ENCODE data around the gene TMC2.
"Not testable (repeated sequence)": the region's sequence is repeated elsewhere in the genome, so short reads cannot be mapped to it uniquely, and the experiment has no call there.

TMC2 gene, protein sequence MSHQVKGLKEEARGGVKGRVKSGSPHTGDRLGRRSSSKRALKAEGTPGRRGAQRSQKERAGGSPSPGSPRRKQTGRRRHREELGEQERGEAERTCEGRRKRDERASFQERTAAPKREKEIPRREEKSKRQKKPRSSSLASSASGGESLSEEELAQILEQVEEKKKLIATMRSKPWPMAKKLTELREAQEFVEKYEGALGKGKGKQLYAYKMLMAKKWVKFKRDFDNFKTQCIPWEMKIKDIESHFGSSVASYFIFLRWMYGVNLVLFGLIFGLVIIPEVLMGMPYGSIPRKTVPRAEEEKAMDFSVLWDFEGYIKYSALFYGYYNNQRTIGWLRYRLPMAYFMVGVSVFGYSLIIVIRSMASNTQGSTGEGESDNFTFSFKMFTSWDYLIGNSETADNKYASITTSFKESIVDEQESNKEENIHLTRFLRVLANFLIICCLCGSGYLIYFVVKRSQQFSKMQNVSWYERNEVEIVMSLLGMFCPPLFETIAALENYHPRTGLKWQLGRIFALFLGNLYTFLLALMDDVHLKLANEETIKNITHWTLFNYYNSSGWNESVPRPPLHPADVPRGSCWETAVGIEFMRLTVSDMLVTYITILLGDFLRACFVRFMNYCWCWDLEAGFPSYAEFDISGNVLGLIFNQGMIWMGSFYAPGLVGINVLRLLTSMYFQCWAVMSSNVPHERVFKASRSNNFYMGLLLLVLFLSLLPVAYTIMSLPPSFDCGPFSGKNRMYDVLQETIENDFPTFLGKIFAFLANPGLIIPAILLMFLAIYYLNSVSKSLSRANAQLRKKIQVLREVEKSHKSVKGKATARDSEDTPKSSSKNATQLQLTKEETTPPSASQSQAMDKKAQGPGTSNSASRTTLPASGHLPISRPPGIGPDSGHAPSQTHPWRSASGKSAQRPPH

GRCh38 chr20:2536560-2536986 is at the start of gene TMC2:
Gene TMC2, plus strand, starts transcription at chr20:2536573. Its CDS starts 49 bp downstream, at chr20:2536622.
- no peak for DNase-seq

DNA sequence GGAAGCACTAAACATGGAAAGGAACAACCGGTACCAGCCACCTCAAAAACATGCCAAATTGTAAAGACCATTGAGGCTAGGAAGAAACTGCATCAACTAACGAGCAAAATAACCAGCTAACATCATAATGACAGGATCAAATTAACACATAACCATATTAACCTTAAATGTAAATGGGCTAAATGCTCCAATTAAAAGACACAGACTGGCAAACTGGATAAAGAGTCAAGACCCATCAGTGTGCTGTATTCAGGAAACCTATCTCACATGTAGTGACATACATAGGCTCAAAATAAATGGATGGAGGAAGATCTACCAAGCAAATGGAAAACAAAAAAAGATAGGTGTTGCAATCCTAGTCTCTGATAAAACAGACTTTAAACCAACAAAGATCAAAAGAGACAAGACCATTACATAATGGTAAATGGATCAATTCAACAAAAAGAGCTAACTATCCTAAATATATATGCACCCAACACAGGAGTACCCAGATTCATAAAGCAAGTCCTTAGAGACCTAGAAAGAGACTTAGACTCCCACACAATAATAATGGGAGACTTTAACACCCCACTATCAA is 33.5 kb upstream of the TMC2 start:
- not testable (repeated sequence) for DNase-seq

- DNase-seq = not testable (repeated sequence)
Measured at GRCh38 chr20:2504803-2505202, 31.6 kb upstream of the TMC2 start.

DNA sequence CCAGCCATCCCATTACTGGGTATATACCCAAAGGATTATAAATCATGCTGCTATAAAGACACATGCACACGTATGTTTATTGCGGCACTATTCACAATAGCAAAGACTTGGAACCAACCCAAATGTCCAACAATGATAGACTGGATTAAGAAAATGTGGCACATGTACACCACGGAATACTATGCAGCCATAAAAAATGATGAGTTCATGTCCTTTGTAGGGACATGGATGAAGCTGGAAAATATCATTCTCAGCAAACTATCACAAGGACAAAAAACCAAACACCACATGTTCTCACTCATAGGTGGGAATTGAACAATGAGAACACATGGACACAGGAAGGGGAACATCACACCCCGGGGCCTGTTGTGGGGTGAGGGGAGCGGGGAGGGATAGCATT is 29.9 kb upstream of the TMC2 start:
- DNase-seq = not testable (repeated sequence)

GRCh38 chr20:2507464-2507863 is 28.9 kb upstream of the TMC2 start:
- no peak for DNase-seq

DNA sequence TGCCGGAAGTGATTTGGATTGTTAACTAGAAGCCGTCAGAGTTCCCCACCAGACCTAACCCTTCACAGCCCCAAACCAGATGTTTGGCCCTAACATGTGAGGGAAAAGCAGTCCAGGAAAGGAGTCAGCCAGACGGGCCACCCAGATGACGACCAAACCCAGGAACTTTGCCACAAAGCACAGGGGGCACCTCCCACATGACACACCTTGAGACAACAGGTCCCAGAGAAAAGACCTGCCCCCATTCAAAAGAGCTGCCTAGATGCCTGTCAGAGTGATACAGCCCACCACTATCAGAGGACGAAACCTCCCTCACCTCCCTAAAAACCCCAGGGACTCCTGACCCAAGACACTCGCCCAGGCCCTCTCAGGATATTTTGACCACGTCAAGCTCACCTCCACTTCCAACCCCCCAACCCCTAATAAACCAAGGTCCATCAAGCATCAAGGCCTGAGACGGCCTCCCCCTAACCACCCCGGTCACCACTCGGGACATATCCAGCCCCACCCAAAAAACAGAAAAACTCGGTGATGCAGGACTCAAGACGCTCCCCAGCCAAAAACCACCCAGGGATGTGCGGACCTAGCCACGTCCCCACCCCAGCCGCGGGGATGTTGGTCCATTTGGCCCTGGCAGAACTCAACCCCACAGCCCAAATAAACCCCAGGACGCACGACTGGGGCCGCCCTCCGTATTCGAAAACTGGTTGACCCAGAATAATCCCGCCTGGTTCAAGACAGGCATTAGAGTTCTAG is 28.3 kb upstream of the TMC2 start:
- DNase-seq = no peak

DNA sequence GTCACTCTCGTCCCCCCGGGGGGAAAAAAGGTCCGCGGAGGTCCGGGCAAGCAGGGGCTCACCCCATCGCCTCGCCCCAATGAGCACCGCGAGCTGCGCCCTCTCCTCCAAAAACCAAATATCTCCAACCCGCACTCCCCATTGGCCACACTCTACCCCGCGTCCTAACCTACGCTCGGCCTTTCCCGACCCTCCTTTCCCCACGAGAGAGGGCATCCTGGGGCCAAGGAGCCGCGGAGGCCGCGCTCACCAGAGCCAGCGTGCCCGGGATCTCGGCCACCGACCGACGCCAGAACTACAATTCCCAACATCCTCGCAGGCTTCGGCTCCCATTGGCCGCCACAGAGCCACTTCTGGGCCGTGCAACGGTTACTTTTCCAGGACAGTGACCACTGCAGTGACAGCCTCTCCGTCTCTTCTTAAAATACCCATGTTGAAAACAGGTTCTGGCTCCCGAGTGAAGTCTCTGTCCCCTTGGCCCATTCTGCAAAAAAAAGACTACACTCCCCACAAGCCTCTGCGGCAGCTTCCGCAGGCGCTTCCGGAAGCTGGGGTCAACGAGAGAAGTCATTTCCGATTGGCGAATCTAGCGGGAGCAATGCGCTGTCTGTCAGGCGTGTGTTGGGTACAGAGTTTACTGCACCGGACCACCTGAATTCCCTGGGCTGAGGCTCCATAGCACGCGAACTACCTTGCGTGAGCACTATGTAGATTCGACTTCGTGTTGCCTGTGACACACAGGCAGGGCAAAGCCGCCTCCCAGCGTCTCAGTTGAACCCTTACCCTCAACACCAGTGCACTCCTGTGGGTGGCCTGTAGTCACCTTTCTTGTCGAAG is 27.5 kb upstream of the TMC2 start, which contains the start of gene ZNF343:
Gene ZNF343 (minus strand): TSS at position 285 of the 837 bp plus-strand sequence. CDS start 15,020 bp downstream, outside the sequence.
- DNase-seq = peak; percentile 81

DNA sequence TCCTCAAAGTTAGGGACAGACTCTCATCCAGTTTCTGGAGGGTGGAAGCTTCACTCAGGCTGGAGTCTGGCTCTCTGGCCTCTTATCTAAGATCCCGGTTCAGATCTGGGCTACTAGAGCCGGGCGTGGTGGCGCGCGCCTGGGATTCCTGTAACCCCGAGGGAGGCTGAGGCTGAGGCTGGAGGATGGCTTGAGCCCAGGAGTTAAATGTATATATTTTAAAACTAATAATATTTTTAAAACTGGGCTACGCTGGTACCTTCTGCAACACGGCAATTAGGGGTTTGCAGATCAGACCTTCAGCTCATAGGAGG is 26.9 kb upstream of the TMC2 start:
- DNase-seq = no peak

DNA sequence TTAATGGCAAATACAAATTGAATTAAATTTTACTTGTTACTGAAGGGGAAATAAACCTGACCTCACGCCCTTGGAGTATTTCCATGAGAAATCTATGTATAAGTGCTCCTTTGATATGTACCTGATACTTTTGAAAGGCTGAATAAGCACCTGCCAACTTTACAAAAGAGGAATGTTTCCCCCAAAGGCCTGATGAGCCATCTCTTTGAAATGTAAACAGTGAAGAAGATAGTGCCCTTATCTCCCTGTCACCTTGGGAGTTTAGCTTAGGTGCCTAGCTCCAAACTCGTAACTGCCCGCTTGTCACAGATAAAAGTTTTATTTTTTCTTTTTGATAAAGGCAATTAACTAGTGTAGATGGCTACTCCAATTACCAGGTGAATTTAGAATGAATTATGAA is 26.6 kb upstream of the TMC2 start:
- DNase-seq = no peak

GRCh38 chr20:2515203-2515602 is 21.2 kb upstream of the TMC2 start:
- no peak for DNase-seq

- no peak for DNase-seq
Measured at GRCh38 chr20:2516399-2516798, 20.0 kb upstream of the TMC2 start.

GRCh38 chr20:2518096-2518495 is 18.3 kb upstream of the TMC2 start:
- no peak for DNase-seq

DNA sequence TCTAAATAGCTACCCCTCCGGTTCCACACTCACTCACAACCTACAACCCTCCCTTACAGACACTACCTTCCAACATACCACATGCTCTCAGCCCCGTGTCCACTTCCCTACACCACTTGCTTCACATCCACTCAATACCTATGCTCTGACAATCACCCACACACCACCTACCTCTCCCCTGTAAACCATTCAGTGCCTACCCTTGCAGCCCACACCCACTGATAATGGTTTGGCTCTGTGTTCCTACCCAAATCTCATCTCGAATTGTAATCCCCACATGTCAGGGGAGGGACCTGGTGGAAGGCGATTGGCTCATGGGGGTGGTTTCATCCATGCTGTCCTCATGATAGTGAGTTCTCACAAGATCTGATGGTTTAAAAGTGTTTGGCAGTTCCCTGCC is 17.8 kb upstream of the TMC2 start:
- DNase-seq = no peak

GRCh38 chr20:2519115-2519809 is 17.1 kb upstream of the TMC2 start:
- DNase-seq = no peak

DNA sequence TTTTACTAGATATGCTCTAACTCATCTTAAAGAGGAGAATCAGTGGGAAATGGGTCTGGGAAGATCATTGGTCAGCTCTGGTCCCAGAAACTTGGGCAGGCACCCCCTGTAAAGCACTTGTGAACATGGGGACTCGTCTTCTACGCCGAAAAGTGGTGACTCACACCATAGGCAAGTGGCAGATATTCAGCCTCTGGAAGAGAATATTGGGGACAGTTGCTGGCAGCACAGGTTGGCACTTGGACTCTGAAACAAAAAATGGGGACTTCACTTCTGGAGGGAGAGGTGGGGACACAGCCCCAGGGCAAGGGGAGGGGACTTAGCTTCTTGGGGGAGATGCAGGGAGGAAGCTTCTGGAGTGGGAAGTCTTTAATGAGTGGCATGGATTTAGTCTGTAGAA is 15.8 kb upstream of the TMC2 start:
- DNase-seq = no peak

DNA sequence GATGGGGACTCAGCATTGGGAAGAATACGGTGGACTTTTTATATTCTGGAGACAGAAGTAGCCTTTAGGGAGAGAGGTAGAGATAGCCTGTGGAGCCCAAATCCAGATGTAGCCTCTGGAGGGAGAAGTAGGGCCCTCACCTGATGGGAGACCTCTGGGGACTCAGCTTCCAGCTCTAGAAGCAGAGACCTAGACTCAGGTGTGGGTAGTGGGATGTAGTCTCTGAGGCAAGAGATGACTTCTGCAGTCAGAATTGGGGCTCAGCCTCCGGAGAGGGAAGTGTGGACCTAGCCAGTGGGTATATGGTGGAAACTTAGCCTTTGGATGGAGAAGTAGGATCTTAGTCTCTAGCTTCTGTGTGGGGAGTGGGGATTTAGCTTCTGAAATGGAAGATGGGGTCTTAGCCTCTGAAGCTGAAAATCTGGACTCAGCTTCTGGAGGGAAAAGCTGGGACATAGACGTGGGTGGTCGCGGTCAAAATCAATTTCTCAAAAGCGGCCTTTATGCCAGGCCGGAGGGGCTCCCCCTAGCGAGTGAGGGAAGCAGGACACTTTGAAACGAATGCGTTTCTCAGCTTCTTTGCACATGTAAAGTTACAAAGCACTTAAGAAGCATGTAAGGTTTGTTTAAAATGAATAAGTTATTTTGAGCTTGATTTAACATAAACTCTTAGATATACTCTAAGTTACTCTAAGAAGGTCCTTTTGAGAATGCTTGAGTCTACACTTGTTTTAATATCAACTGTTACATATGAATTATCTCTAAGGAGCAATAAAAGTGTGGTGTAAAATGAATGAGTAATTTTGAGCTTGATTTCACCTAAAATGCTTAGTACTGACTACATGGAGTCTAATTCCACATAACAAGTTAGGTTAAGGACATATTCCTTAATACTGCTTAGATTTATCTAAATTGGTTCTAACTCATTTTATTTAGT is 14.7 kb upstream of the TMC2 start:
- DNase-seq = peak; percentile 54

DNA sequence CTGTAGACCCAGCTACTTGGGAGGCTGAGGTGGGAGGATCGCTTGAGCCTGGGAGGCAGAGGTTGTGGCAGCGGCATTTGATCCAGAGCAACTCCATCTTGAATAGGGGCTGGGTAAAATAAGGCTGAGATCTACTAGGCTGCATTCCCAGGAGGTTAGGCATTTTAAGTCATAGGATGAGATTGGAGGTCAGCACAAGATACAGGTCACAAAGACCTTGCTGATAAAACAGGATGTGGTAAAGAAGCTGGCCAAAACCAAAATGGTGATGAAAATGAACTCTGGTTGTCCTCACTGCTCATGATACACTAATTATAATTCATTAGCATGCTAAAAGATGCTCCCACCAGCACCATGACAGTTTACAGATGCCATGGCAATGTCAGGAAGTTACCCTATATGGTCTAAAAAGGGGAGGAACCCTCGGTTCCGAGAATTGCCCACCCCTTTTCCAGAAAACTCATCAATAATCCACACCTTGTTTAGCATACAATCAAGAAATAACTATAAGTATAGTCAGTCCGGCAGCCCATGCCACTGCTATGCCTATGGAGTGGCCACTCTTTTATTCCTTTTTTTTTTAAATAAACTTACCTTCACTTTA is 13.4 kb upstream of the TMC2 start:
- DNase-seq = not testable (repeated sequence)

DNA sequence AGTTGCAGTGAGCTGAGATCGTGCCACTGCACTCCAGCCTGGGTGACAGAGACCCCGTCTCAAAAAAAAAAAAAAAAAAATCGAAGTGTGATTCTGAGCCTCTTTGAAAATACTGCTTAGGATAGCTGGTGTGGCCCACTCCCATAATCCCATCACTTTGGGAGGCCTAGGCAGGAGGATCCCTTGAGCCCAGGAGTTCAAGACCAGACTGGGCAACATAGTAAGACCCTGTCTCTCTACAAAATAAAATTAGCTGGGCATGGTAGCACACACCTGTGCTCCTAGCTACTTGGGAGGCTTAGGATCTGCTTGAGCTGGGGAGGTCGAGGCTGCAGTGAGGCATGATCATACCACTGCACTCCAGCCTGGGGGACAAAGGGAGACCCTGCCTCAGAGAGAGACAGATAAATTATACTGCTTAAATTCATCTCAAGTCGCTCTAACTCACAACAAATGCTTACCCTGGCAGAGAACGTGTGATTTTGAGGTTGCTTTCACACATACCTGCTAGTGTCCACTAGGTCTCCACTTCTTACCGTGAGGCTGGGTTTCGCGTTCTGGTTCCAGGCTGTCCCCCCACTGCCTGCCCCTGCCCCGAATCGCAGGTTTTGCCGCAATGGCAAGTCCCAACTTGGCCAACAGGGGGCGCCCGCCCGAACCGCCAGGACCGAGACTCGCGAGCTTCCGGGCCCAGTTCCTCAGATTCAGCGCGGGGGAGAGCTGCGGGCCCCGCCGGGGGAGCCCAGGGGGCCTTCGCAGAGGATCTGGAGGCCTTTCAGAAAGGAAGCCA is 12.3 kb upstream of the TMC2 start:
- DNase-seq = peak; percentile 96

Data from activated T-cell treated with anti-CD3 and anti-CD28 coated beads, Interleukin-2, amount 50 U/mL, for 1 hour (primary cell).